Left hindlimb (tissue), 1 donor: ENCODE measurements around the gene FIP1L1.
"Not testable (repeated sequence)": the region's sequence is repeated elsewhere in the genome, so short reads cannot be mapped to it uniquely, and the experiment has no call there.

ENCODE experiments used
- DNase-seq: peaks from one replicate; pipeline ENCODE4 v3.0.0-alpha.2; 2018

Gene FIP1L1, protein sequence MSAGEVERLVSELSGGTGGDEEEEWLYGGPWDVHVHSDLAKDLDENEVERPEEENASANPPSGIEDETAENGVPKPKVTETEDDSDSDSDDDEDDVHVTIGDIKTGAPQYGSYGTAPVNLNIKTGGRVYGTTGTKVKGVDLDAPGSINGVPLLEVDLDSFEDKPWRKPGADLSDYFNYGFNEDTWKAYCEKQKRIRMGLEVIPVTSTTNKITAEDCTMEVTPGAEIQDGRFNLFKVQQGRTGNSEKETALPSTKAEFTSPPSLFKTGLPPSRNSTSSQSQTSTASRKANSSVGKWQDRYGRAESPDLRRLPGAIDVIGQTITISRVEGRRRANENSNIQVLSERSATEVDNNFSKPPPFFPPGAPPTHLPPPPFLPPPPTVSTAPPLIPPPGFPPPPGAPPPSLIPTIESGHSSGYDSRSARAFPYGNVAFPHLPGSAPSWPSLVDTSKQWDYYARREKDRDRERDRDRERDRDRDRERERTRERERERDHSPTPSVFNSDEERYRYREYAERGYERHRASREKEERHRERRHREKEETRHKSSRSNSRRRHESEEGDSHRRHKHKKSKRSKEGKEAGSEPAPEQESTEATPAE

DNA sequence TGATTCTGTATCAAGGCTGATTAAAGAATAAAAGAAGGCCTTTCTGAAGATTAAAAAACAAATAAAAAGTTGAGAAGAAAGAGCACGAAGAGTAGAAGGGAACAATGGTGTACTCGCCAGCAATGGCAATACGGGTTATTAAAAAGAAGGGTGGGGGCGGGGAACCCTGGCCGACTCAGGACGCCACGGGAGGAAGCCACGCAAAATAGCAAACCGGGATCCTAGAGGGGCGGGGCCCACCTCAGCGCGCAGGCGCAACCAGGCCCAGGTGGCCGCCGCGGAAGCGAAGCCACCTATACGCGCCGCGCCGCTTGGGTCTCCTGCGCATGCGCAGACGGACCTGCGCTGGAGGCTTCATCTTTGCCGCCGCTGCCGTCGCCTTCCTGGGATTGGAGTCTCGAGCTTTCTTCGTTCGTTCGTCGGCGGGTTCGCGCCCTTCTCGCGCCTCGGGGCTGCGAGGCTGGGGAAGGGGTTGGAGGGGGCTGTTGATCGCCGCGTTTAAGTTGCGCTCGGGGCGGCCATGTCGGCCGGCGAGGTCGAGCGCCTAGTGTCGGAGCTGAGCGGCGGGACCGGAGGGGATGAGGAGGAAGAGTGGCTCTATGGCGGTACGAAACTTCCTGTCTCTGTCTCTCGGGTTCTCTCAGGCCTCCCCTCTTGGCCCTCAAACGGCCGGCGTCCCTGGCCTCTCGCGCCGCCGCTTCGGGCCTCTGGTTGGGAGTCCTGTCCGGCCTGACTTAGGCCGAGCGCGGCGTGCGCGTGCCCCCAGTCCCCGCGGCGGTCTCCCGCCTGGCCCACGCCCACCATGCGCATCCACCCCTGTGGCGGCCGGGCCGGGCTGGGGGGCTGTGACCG, at the start of gene FIP1L1:
Gene FIP1L1, plus strand, starts transcription at position 323 of the 852 bp plus-strand sequence. Its CDS starts 198 bp downstream, at position 521.
- peak; percentile 94 for DNase-seq

DNA sequence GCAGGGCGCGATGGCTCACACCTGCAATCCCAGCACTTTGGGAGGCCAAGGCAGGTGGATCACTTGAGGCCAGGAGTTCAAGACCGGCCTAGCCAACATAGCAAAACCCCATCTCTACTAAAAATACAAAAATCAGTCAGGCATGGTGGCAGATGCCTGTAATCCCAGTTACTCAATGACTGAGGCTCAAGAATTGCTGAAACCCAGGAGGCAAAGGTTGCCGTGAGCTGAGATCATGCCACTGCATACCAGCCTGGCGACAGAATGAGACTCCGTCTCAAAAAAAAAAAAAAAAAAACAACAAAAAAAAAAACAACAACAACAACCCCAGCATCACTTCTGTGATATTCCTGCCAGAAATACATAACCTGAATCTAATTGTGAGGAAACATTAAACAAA, 42.5 kb upstream of the FIP1L1 start:
- DNase-seq = not testable (repeated sequence)

DNA sequence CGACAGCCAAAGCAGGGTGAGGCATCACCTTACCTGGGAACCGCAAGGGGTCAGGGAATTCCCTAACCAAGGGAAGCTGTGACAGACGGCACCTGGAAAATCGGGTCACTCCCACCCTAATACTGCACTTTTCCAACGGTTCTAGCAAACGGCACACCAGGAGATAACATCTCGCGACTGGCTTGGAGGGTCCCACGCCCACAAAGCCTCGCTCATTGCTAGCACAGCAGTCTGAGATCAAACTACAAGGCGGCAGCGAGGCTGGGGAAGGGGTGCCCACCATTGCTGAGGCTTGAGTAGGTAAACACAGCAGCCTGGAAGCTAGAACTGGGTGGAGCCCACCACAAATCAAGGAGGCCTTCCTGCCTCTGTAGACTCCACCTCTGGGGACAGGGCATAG, 37.3 kb upstream of the FIP1L1 start:
- DNase-seq = not testable (repeated sequence)

DNA sequence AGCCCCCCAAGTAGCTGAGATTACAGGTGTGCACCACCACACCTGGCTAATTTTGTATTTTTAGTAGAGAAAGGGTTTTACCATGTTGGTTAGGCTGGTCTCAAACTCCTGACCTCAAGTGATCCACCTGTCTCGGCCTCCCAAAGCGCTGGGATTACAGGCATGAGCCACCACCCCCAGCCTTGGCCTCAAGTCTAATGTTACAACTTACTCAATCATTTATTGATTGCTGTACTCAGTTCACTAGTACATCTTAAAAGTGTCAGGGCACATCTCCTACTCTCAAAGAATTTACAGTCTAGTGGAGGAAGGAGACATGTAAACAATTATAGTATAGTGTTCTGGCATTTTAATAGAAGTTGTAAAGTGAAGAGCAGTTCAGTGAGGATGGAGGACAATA, 31.0 kb upstream of the FIP1L1 start:
- DNase-seq = not testable (repeated sequence)

DNA sequence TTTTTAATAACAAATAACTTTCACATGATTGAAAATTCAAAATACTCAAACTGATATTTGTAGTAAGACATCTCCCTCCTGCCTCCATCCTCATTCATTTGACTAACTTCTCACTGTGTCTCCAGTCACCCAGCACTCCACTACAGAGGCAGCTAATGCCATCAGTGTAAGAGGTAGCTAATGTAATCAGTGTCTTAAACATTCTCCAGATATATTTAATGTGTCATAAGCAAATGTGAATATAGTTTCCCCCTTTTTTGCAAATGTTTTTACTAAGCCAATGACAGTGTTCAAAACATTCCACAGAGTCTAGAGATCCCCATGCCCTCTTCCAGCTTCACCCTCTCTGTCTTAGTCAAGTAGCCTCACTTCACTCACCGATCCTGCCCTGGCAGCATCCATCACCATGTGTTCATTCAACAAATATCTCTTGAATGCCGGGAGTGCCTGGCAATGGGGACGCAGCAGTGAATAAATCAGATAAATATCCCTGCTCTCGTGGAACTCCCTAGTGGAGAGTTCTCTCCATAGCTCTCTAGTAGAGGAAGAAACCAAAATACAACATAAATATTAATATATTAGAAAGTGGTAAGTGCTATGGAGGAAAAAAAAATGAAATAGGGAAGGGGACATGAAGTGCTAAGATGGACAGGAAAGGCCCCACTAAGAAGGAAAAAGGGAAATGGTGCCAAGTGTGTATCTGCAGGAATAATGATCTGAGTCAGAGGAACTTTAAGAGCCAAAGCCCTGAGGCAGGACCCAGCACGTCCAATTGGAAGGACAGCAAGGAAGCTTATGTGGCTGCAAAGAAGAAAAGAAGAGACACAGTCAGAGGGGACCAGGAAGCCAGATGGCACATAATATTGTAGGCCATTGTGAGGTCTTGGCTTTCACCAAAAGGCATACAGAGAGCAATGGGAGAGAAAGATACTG, 30.3 kb upstream of the FIP1L1 start:
- no peak for DNase-seq

DNA sequence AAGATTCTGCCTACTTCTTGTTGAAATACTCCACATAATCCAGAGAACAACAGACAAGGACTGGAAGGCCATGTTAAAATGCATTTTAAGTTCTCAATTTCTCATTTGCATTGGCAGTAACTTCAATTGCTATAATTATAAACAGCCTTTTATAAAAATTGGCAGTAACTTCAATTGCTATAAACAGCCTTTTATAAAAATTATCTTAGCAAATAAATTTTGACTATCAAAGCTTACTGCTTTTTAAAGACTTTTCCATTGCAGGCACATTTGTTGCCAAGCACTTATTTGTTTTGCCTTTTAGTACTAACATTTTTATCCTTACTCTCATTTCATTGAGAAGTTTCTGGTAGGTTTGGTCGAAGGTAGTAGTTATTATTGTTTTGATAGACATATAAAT, 29.4 kb upstream of the FIP1L1 start:
- no peak for DNase-seq

DNA sequence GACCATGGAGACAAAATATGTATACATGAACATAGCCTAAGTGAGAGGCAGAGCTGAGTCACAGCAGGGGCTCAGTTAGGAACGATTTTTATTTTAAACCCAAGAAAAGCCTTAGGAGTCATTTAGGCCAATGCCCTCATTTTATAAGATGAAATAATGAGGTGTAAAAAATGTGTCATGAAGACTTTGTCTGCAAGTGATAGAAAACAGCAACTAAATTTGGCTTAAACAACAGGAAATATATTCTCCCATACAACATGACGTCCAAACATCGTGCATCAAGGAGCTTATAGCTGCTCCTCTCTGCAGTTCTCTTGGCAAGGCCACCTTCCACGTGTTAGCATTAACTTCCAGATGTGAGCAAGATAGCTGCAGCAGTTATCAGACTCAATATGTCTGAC, 28.4 kb upstream of the FIP1L1 start:
- peak; percentile 45 for DNase-seq

DNA sequence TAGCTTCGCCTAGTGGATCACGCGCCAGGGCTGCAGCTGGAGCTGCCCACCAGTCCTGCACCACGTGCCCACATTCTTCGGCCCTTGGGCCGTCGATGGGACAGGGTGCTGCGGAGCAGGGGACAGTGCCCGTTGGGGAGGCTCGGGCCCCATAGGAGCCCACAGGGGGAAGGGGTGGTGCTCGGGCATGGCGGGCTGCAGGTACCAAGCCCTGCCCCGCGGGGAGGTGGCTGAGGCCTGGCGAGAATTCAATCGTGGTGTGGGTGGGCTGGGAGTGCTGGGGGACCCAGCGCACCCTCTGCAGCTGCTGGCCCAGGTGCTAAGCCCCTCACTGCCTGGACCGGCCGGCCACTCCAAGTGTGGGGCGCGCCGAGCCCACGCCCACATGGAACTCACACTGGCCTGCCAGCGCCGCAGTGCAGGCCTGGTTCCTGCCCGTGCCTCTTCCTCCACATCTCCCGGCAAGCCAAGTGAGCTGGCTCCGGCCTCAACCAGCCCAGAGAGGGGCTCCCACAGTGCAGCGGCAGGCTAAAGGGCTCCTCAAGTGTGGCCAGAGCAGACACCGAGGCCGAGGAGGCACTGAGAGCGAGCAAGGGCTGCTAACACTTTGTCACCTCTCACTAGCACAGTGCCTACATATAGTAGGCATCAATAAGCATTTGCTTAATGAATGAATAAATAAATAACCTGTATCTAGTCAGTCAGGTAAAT, 23.3 kb upstream of the FIP1L1 start:
- DNase-seq = no peak

DNA sequence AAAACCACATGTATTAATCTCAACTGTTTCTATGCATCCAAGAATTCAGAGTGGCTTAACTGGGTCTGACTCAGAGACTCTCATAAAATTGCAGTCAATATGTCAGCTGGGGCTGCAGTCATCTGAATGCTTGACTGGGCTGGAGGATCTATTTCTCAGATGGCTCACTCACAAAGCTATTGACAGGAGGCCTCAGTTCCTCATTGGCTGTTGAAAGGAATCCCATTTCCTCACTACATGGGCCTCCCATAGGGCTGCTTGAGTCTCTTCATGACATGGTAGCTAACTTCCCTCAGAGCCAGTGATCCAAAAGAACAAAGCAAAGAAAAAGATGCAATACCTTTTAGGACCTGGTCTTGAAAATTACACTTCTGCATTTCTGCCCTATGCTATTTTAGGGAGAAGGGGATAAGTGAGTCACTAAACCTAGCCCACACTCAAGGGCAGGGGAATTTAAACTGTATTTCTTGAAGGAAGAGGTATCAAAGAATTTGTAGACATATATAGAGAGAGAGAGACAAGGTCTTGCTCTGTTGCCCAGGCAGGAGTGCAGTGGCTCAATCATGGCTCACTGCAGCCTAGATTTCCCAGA, 21.4 kb upstream of the FIP1L1 start:
- DNase-seq = no peak

DNA sequence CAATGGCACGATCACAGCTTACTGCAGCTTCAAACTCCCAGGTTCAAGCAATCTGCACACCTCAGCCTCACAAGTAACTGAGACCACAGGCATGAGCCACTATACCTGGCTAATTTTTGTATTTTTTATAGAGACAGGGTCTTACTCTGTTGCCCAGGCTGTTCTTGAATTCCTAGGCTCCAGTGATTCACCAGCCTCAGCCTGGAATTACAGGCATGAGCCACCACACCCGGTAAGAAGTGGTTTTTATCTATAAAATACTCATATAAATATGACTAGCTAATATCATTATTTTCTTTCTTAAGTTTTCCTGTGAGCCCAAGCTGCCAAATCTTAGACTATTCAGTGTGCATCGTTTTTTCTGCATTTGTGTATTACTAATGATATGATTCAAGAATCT, 16.0 kb upstream of the FIP1L1 start:
- DNase-seq = no peak

DNA sequence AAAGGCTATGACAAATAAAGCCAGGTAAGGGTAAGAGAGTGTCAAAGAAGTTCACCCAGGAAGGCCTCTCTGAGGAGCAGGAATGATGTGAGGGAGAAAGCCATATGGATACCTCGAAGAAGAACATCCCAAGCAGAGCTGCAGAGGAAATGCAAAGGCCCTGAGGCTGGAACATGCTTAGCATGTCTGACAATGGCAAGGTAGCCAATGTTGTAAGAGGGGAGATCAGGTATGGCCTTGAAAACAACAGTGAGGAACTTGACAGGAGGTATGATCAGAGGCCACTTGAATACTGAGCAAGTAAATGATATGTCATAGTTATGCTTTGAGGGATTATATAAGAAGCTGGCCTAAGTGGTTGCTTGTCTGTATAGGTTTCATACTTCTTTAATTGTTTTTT, 15.3 kb upstream of the FIP1L1 start:
- no peak for DNase-seq

DNA sequence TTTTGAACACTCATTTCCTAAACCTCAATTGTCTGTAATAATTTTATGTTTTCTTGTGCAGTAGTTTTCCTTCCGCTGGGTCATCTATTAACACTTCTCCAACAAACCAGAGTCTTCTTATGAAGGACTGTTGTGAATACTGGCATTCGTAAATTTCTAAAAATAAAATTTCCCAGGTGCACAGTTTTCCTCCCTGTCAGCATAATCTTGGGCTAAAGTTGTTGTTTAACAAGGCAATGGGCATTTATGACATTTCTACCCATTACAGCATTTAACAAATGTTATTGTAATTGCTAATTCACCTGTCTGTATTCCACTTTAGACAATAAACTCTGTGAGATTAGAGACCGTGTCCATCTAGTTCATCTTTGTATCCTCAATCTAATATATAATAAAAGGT, 12.8 kb upstream of the FIP1L1 start:
- no peak for DNase-seq

DNA sequence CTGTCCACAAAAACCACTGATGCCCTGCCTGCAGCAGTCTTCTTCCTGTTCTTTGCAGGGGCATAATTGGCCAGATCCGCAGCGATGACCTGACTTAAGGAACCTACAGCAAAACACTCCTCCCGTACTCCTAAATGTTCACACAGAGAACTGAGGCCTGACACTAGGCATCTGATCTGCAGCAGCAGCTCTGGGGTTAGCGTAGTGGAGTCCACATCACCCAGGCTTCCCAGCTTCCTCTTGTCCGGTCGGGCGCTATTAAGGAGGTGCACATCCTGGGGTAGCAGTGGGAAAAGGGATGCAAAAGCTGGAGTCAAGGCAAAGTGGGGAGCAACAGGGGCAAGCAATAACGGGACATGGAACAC, 12.3 kb upstream of the FIP1L1 start:
- DNase-seq = no peak

DNA sequence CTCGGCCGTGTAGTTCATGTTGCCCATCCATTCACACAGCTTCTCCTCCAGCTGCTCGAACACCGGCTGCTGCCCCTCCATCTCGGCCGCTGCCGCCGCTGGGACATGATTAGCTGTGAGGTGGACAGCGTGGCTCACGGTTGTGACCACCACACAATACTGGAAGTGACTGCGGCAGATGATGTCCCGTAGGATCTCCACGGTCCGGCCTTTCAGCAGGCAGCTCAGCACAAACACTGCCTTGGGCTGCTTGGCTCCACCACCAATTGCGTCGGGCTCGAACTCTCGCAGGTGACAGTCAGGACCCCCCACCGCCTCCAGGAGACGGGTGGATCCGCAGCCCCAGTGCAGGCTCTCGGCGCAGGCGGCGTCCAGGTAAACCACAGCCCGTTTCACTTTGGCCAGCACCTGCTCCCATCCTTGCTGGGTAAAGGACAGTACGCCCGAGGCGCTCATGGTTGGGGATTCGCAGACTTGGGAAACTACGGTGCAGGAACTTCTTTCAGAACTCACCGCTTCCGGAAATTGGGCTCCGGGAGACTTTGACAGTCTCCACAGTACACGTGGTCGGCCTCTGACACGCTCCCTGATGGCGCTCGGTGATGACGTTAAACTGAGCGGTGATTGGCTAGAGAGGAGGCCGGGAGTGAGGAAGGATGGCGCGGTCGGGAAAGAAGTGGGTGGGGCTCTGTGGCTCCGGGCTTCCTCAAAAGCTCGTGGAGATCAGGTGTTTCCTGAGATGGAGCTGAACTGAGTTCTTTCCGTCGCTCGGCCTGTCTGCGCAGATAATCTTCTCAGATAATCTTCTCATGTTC, 11.7 kb upstream of the FIP1L1 start, which contains the start of gene SCFD2:
Gene SCFD2, minus strand, starts transcription at position 576 of the 815 bp plus-strand sequence.
- DNase-seq = peak; percentile 98

DNA sequence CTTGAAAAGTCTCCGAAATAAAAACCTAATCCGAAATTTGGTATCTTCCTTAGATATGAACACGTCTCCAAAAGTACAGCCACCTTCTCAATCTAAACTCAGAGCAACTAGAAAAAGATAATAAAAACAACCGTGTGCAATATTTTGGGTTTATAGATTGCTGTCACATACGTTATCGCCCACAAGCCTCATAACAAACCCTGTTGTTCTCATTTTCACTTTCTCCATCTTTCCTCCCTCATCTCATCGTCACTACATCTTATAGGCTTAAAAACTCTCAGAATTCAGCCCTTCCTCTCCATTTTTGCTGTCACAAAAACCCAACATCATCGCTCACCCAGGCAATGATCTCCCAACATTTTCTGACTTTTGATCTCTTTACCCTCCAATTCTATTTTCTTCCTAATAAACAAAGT, 11.1 kb upstream of the FIP1L1 start:
- no peak for DNase-seq

DNA sequence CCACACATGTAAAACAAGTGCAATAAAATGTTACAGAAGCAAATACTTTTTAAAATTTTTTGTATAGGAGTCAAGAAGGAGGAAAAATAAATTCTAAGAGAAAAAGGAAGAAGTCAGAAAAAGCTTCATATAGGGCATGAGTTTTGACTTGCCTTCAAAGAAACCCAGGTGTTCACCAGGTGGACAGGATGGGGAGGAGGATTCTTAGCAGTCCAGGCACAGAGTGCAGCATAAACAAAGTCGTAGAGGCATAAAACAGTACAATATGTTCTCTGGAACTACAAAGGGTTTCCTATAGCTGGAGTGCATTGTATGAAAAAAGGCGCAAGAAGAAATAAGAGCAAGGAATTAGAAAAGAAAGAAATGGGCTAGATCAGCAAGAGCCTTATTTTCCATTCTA, 9.7 kb upstream of the FIP1L1 start:
- no peak for DNase-seq

DNA sequence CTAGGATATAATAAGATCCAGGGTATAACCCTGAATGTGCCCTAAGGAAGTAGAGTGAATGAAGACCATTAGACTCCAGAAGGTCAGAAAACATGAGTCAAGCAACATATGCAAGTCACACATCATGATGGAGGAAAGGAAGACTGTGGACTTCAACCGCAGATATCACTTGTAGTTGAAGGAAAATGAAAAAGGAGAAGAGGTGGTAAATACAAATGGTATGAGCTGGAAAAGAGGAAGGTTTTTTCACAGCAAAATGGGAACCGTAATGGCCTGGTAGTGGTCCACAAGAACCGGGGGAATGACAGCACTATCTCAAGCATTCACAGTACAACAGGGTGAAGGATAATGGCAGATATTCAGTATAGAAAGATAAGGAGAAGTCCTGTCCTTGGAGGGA, 6.4 kb upstream of the FIP1L1 start:
- no peak for DNase-seq

DNA sequence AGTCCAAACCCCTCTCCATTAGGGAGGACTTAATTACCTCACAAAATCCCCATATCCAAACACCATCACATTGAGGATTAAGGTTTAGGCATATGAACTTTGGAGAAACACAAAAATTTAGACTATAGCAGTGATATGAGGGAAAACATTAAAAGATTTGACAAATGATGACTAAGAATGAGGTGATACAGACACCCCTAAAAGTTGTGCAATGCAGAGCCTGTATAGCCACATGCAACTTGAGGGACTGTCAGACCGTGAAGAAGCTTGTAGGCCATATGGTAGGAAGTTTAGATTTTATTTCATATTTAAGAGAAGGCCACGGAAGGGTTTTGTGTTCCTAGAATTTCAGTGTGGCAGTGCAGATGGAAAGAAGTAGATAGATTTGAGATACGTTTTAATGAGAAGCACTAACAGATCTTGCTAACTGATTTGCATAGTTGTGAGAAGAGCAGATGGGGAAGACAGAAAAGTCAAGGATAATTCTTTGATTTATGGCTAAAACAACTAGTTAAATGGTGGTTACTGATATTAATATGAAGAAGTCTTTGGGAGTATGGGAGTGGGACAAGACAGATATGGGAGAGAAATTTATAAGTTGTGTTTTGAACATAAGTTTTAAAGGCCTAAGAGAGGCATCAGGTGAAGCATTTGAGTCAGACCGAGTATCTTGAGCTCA, 5.5 kb upstream of the FIP1L1 start:
- no peak for DNase-seq

DNA sequence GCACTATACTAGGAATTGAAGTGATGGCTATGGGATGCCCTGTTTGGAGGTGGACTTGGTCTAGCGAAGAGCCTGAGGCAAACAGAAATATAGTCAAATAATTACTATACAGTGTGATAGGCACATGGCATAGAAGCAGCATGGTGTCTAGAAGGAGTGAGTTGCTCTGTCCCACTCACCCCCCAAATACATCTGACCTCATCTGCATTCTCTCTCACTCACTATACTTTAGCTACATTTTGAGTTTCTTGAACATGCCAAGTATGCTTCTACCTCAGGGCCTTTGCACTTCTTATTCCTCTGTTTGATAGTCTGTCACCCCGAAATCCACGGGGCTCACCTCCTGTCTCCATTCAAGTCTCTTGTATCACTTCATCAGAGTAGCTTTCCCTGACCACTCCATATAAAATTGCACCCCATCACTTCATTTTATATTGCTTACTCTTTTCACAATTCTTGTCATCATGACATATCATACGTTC, 2.6 kb upstream of the FIP1L1 start:
- DNase-seq = no peak

DNA sequence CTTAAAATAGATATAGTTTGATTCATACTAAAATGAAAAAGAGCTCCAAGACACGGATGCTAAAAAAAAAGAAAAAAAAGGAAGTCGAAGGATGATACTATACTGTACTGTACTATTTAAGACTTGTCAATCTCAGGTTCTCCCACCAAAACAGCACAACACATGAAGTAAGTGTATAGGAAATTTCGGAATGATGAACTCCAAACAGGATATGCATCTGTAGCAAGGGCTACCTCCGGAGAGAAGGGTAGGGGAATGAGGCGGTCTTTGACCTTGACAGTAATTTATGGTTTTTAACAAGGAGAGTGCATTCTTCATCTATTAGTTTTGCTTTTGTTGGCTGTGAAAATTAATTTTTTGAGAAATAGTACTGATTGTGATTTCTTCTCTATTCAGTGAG, 541 bp upstream of the FIP1L1 start:
- no peak for DNase-seq
